Measurements from ENCODE around the gene PPP1R3E. TPM values are rescaled to one million over a fixed set of nuclear protein-coding genes. Genes with fewer than 3 reads are reported as not detected.
A peak's percentile ranks its signal among the peaks of the same experiment; 100 is the strongest.

The PPP1R3E gene
- total and polyA plus RNA-seq, 2 of the 13 experiments (the other 11 are each of a cell fraction or from before 2014, with no cell fraction given) = 16.5 to 26.5 TPM

DNA sequence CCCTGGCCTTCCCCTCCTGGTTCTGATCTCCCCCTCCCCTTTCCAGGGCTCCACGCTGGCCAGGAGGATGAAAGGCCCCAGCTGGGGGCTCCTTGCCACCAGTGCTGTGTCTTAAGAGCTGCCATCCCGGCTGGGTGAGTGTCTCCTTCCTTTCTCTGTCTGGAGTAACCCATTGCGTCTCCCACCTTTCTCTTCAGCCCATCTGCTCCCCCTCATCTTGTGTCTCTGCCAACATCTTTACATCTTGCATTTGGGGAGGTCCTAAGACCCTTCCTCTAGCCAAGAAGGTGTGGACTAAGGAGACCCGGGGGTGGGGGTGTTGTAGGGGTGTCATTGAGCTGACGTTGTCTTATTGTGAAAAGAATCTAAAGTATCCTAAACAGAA, 4.5 kb upstream of the PPP1R3E start (continued):
- TF ChIP-seq HNF1A (IDR thresholded peaks at IDR 0.05; ENCODE audit: low read depth) (no peak), HNF1A (CRISPR knock-in tag; IDR thresholded peaks at IDR 0.05; ENCODE audit: borderline replicate concordance) (no peak), CENPBD1 (CRISPR knock-in tag; IDR thresholded peaks at IDR 0.05; ENCODE audit: borderline replicate concordance, low read depth) (no peak), ZNF850 (CRISPR knock-in tag; conservative IDR thresholded peaks at IDR 0.05) (no peak), HBP1 (CRISPR knock-in tag; IDR thresholded peaks at IDR 0.05; ENCODE audit: low read depth) (no peak), CC2D1A (CRISPR knock-in tag; IDR thresholded peaks at IDR 0.05) (no peak), ZNF12 (CRISPR knock-in tag; IDR thresholded peaks at IDR 0.05) (no peak), ZNF577 (CRISPR knock-in tag; IDR thresholded peaks at IDR 0.05; ENCODE audit: borderline replicate concordance, low read depth) (no peak), USF2 (IDR thresholded peaks at IDR 0.05; ENCODE audit: low read depth, low read length) (0 out of 2 replicates have a peak, but pooled peaks have one; percentile 8), USF2 (CRISPR knock-in tag; IDR thresholded peaks at IDR 0.05; ENCODE audit: borderline replicate concordance) (0 out of 2 replicates have a peak, but pooled peaks have one; percentile 45), ZNF614 (CRISPR knock-in tag; IDR thresholded peaks at IDR 0.05; ENCODE audit: borderline replicate concordance) (no peak), ZNF10 (CRISPR knock-in tag; IDR thresholded peaks at IDR 0.05; ENCODE audit: borderline replicate concordance, low read depth) (no peak), HNF4A (CRISPR knock-in tag; IDR thresholded peaks at IDR 0.05) (no peak), PPARG (CRISPR knock-in tag; conservative IDR thresholded peaks at IDR 0.05) (no peak), TEAD3 (CRISPR knock-in tag; optimal IDR thresholded peaks at IDR 0.05; ENCODE audit: borderline replicate concordance) (no peak)
- TF ChIP-seq, protein P1, sequence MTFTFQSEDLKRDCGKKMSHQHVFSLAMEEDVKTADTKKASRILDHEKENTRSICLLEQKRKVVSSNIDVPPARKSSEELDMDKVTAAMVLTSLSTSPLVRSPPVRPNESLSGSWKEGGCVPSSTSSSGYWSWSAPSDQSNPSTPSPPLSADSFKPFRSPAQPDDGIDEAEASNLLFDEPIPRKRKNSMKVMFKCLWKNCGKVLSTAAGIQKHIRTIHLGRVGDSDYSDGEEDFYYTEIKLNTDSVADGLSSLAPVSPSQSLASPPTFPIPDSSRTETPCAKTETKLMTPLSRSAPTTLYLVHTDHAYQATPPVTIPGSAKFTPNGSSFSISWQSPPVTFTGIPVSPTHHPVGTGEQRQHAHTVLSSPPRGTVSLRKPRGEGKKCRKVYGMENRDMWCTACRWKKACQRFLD (CRISPR knock-in tag; IDR thresholded peaks at IDR 0.05; ENCODE audit: borderline replicate concordance) = no peak
- TF ChIP-seq, protein P2, sequence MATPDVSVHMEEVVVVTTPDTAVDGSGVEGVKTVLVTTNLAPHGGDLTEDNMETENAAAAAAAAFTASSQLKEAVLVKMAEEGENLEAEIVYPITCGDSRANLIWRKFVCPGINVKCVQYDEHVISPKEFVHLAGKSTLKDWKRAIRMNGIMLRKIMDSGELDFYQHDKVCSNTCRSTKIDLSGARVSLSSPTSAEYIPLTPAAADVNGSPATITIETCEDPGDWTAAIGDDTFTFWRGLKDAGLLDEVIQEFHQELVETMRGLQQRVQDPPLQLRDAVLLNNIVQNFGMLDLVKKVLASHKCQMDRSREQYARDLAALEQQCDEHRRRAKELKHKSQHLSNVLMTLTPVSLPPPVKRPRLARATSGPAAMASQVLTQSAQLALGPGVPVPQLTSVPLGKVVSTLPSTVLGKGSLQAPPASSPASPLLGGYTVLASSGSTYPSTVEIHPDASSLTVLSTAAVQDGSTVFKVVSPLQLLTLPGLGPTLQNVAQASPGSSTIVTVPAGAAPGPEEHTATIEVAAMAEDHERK (CRISPR knock-in tag; IDR thresholded peaks at IDR 0.05; ENCODE audit: low read depth) = no peak
- TF ChIP-seq, protein P3, sequence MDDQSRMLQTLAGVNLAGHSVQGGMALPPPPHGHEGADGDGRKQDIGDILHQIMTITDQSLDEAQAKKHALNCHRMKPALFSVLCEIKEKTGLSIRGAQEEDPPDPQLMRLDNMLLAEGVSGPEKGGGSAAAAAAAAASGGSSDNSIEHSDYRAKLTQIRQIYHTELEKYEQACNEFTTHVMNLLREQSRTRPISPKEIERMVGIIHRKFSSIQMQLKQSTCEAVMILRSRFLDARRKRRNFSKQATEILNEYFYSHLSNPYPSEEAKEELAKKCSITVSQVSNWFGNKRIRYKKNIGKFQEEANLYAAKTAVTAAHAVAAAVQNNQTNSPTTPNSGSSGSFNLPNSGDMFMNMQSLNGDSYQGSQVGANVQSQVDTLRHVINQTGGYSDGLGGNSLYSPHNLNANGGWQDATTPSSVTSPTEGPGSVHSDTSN (CRISPR knock-in tag; IDR thresholded peaks at IDR 0.05; ENCODE audit: borderline replicate concordance) = no peak
